Neural progenitor cell (in vitro differentiated cells): ENCODE measurements around the gene TGFBR3. TPM values are rescaled to one million over a fixed set of nuclear protein-coding genes. Genes with fewer than 3 reads are reported as not detected.

Experiments
- DNase-seq: peaks from one replicate; pipeline ENCODE4 v3.0.0-alpha.2; 2016; ENCODE audit warnings: low spot score
- H2AFZ ChIP-seq: fragments of 200-600 bp; sonication (generic); replicated peaks from 2 replicates; pipeline ENCODE4 v1.6.1; 2016; ENCODE audit warnings: antibody characterized with exemption
- H3F3A ChIP-seq: fragments of 200-600 bp; sonication (generic); 2 replicates; pipeline ENCODE4 v1.6.1; 2016; ENCODE audit warnings: antibody characterized with exemption, low read depth
- H3K27ac ChIP-seq: fragments of 200-600 bp; sonication (generic); 2 replicates; pipeline ENCODE4 v1.5.1; 2016; ENCODE audit warnings: mild to moderate bottlenecking
- H3K27me3 ChIP-seq: fragments of 200-600 bp; sonication (generic); 2 replicates; pipeline ENCODE4 v1.6.1; 2016; ENCODE audit warnings: mild to moderate bottlenecking, moderate library complexity
- H3K36me3 ChIP-seq: fragments of 200-600 bp; sonication (generic); 2 replicates; pipeline ENCODE4 v1.5.1; 2016
- H3K4me1 ChIP-seq: fragments of 200-600 bp; sonication (generic); 2 replicates; pipeline ENCODE4 v1.6.1; 2016; ENCODE audit warnings: mixed run types
- H3K4me2 ChIP-seq: fragments of 200-600 bp; sonication (generic); 2 replicates; pipeline ENCODE4 v1.6.1; 2016
- H3K4me3 ChIP-seq: fragments of 200-600 bp; sonication (generic); 2 replicates; pipeline ENCODE4 v1.5.1; 2016
- H3K79me2 ChIP-seq: fragments of 200-600 bp; sonication (generic); 2 replicates; pipeline ENCODE4 v1.6.1; 2016; ENCODE audit warnings: low read depth
- H3K9ac ChIP-seq: fragments of 200-600 bp; sonication (generic); 2 replicates; pipeline ENCODE4 v1.6.1; 2016
- H3K9me3 ChIP-seq: fragments of 200-600 bp; sonication (generic); 2 replicates; pipeline ENCODE4 v1.5.1; 2016; ENCODE audit warnings: low read depth
- H4K20me1 ChIP-seq: fragments of 200-600 bp; sonication (generic); 2 replicates; pipeline ENCODE4 v1.6.1; 2016; ENCODE audit warnings: low read depth
- H3K27ac Mint-ChIP-seq: 3 replicates; pipeline ENCODE4 v1.8.0; 2021; ENCODE audit warnings: mixed read lengths
- H3K27me3 Mint-ChIP-seq: 2 replicates; pipeline ENCODE4 v1.8.0; 2022; ENCODE audit warnings: low read depth, mild to moderate bottlenecking, inconsistent platforms, moderate library complexity, mixed read lengths; ENCODE audit not compliant: insufficient read depth
- H3K36me3 Mint-ChIP-seq: 3 replicates; pipeline ENCODE4 v1.8.0; 2021; ENCODE audit warnings: mixed read lengths
- H3K4me1 Mint-ChIP-seq: 3 replicates; pipeline ENCODE4 v1.8.0; 2021; ENCODE audit warnings: mixed read lengths
- H3K4me3 Mint-ChIP-seq: 3 replicates; pipeline ENCODE4 v1.8.0; 2021; ENCODE audit warnings: mild to moderate bottlenecking, moderate library complexity, mixed read lengths
- H3K9me3 Mint-ChIP-seq: 3 replicates; pipeline ENCODE4 v1.8.0; 2020; ENCODE audit warnings: mixed read lengths
- CTCF ChIP-seq: fragments of 200-600 bp; sonication (generic); IDR thresholded peaks from 2 replicates; pipeline ENCODE4 v1.5.1; 2017; ENCODE audit warnings: antibody characterized with exemption, mild to moderate bottlenecking
- EZH2 ChIP-seq: fragments of 200-600 bp; sonication (generic); IDR thresholded peaks from 2 replicates; pipeline ENCODE4 v1.6.1; 2017; ENCODE audit warnings: antibody characterized with exemption, mild to moderate bottlenecking, moderate library complexity
- EZH2phosphoT487 ChIP-seq: fragments of 200-600 bp; sonication (generic); IDR thresholded peaks from 2 replicates; pipeline ENCODE4 v1.6.1; 2017; ENCODE audit warnings: antibody characterized with exemption
- total RNA-seq: library from RNA; depleted of rRNA; stranded (reverse); fragments of >200 nt; gene quantifications from 2 replicates; pipeline ENCODE4 v1.2.3, GENCODE V29; 2015; ENCODE audit warnings: low replicate concordance

Gene TGFBR3
- total RNA-seq, 1 donor from 2014 or later = 11.8 TPM

GRCh38 chr1:91874167-91874566 lies 11.8 kb downstream of the TGFBR3 start:
- H3K4me1 Mint-ChIP-seq = peaks cover 11% of the 10 kb centered on the region
- no peak overlapping the region for H3K4me2 ChIP-seq
- H3K27ac ChIP-seq = no peak overlapping the region
- no peak overlapping the region for H3K9ac ChIP-seq
- no peak for DNase-seq
- H3K9me3 Mint-ChIP-seq = no peaks in the 10 kb centered on the region
- H2AFZ ChIP-seq = no peak overlapping the region
- H3K36me3 ChIP-seq = no peaks in the 10 kb centered on the region
- H3K27ac Mint-ChIP-seq = no peak overlapping the region
- H3K4me1 ChIP-seq = peaks cover 18% of the 10 kb centered on the region
- TF ChIP-seq EZH2 (no peak), CTCF (no peak), EZH2phosphoT487 (no peak)
- no peaks in the 10 kb centered on the region for H3K9me3 ChIP-seq
- no peaks in the 10 kb centered on the region for H4K20me1 ChIP-seq
- no peak overlapping the region for H3K4me3 Mint-ChIP-seq
- no peak overlapping the region for H3K4me3 ChIP-seq
- H3K79me2 ChIP-seq = peaks cover 15% of the 10 kb centered on the region
- H3K27me3 ChIP-seq = no peaks in the 10 kb centered on the region
- peaks cover 6% of the 10 kb centered on the region for H3F3A ChIP-seq
- H3K36me3 Mint-ChIP-seq = no peaks in the 10 kb centered on the region
- peaks cover 6% of the 10 kb centered on the region for H3K27me3 Mint-ChIP-seq

GRCh38 chr1:91872559-91873081 lies 13.3 kb downstream of the TGFBR3 start:
- TF ChIP-seq EZH2phosphoT487 (no peak), CTCF (no peak), EZH2 (no peak)
- Histone ChIP-seq H3K4me3 (no peak overlapping the region), H3F3A (peaks cover 6% of the 10 kb centered on the region), H2AFZ (peak overlapping the region; percentile 15), H3K79me2 (peaks cover 15% of the 10 kb centered on the region), H3K9ac (no peak overlapping the region), H3K4me2 (peak overlapping the region; percentile 48), H4K20me1 (no peaks in the 10 kb centered on the region), H3K27ac (peak overlapping the region; percentile 69), H3K27me3 (no peaks in the 10 kb centered on the region), H3K36me3 (no peaks in the 10 kb centered on the region), H3K4me1 (peaks cover 18% of the 10 kb centered on the region), H3K9me3 (no peaks in the 10 kb centered on the region)
- Mint-ChIP-seq H3K27ac (peak overlapping the region; percentile 94), H3K4me1 (peaks cover 11% of the 10 kb centered on the region), H3K9me3 (no peaks in the 10 kb centered on the region), H3K4me3 (peak overlapping the region; percentile 39), H3K27me3 (peaks cover 6% of the 10 kb centered on the region), H3K36me3 (no peaks in the 10 kb centered on the region)
- no peak for DNase-seq

GRCh38 chr1:91872000-91872399 lies 14.0 kb downstream of the TGFBR3 start:
- Mint-ChIP-seq H3K4me3 (no peak overlapping the region), H3K27ac (no peak overlapping the region), H3K4me1 (peaks cover 11% of the 10 kb centered on the region), H3K27me3 (peaks cover 6% of the 10 kb centered on the region), H3K9me3 (no peaks in the 10 kb centered on the region), H3K36me3 (no peaks in the 10 kb centered on the region)
- H3K9me3 ChIP-seq = no peaks in the 10 kb centered on the region
- peaks cover 15% of the 10 kb centered on the region for H3K79me2 ChIP-seq
- H4K20me1 ChIP-seq = no peaks in the 10 kb centered on the region
- no peaks in the 10 kb centered on the region for H3K27me3 ChIP-seq
- peaks cover 6% of the 10 kb centered on the region for H3F3A ChIP-seq
- no peak overlapping the region for H3K9ac ChIP-seq
- H2AFZ ChIP-seq = no peak overlapping the region
- no peak for DNase-seq
- H3K4me1 ChIP-seq = peaks cover 19% of the 10 kb centered on the region
- no peak overlapping the region for H3K27ac ChIP-seq
- H3K4me2 ChIP-seq = peak overlapping the region; percentile 48
- TF ChIP-seq EZH2phosphoT487 (no peak), EZH2 (no peak), CTCF (no peak)
- H3K4me3 ChIP-seq = no peak overlapping the region
- H3K36me3 ChIP-seq = no peaks in the 10 kb centered on the region
